ENCODE measurements around the gene CEACAM7.

CEACAM7 gene

DNA sequence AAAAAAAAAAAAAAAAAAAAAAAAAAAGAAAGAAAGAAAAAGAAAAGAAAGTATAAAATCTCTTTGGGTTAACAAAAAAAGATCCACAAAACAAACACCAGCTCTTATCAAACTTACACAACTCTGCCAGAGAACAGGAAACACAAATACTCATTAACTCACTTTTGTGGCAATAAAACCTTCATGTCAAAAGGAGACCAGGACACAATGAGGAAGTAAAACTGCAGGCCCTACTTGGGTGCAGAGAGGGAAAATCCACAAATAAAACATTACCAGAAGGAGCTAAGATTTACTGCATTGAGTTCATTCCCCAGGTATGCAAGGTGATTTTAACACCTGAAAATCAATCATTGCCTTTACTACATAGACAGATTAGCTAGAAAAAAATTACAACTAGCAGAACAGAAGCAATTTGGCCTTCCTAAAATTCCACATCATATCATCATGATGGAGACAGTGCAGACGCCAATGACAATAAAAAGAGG is 10.7 kb upstream of the CEACAM7 start:
- Histone ChIP-seq H3K79me2 (no peaks in the 10 kb centered on the region), H3K9me3 (ENCODE audit: control insufficient read depth, low read length) (no peaks in the 10 kb centered on the region), H3K9ac (no peak overlapping the region), H3K36me3 (ENCODE audit: control insufficient read depth, insufficient read depth, low read length) (no peaks in the 10 kb centered on the region), H2AFZ (no peak overlapping the region), H3K4me1 (no peaks in the 10 kb centered on the region), H3K27ac (no peak overlapping the region), H3K4me2 (ENCODE audit: low read length) (no peak overlapping the region), H3K4me3 (ENCODE audit: low read depth, low read length) (no peak overlapping the region), H3K27me3 (ENCODE audit: control insufficient read depth, insufficient read depth, low read length) (no peaks in the 10 kb centered on the region)
- TF ChIP-seq, protein P1, sequence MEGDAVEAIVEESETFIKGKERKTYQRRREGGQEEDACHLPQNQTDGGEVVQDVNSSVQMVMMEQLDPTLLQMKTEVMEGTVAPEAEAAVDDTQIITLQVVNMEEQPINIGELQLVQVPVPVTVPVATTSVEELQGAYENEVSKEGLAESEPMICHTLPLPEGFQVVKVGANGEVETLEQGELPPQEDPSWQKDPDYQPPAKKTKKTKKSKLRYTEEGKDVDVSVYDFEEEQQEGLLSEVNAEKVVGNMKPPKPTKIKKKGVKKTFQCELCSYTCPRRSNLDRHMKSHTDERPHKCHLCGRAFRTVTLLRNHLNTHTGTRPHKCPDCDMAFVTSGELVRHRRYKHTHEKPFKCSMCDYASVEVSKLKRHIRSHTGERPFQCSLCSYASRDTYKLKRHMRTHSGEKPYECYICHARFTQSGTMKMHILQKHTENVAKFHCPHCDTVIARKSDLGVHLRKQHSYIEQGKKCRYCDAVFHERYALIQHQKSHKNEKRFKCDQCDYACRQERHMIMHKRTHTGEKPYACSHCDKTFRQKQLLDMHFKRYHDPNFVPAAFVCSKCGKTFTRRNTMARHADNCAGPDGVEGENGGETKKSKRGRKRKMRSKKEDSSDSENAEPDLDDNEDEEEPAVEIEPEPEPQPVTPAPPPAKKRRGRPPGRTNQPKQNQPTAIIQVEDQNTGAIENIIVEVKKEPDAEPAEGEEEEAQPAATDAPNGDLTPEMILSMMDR (IDR thresholded peaks at IDR 0.05) = no peak

DNA sequence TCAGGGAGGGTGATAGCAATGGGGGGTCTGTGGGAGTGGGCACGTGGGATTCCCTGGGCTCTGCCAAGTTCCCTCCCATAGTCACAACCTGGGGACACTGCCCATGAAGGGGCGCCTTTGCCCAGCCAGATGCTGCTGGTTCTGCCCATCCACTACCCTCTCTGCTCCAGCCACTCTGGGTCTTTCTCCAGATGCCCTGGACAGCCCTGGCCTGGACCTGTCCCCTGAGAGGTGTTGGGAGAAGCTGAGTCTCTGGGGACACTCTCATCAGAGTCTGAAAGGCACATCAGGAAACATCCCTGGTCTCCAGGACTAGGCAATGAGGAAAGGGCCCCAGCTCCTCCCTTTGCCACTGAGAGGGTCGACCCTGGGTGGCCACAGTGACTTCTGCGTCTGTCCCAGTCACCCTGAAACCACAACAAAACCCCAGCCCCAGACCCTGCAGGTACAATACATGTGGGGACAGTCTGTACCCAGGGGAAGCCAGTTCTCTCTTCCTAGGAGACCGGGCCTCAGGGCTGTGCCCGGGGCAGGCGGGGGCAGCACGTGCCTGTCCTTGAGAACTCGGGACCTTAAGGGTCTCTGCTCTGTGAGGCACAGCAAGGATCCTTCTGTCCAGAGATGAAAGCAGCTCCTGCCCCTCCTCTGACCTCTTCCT is 9.3 kb upstream of the CEACAM7 start:
- no peaks in the 10 kb centered on the region for H3K4me1 ChIP-seq
- H3K9ac ChIP-seq = no peak overlapping the region
- H3K9me3 ChIP-seq (ENCODE audit: control insufficient read depth, low read length) = no peaks in the 10 kb centered on the region
- no peak overlapping the region for H2AFZ ChIP-seq
- H3K79me2 ChIP-seq = no peaks in the 10 kb centered on the region
- no peaks in the 10 kb centered on the region for H3K27me3 ChIP-seq (ENCODE audit: control insufficient read depth, insufficient read depth, low read length)
- no peak overlapping the region for H3K4me2 ChIP-seq (ENCODE audit: low read length)
- TF ChIP-seq, protein P1 (IDR thresholded peaks at IDR 0.05) = no peak
- H3K4me3 ChIP-seq (ENCODE audit: low read depth, low read length) = no peak overlapping the region
- H3K36me3 ChIP-seq (ENCODE audit: control insufficient read depth, insufficient read depth, low read length) = no peaks in the 10 kb centered on the region
- no peak overlapping the region for H3K27ac ChIP-seq

DNA sequence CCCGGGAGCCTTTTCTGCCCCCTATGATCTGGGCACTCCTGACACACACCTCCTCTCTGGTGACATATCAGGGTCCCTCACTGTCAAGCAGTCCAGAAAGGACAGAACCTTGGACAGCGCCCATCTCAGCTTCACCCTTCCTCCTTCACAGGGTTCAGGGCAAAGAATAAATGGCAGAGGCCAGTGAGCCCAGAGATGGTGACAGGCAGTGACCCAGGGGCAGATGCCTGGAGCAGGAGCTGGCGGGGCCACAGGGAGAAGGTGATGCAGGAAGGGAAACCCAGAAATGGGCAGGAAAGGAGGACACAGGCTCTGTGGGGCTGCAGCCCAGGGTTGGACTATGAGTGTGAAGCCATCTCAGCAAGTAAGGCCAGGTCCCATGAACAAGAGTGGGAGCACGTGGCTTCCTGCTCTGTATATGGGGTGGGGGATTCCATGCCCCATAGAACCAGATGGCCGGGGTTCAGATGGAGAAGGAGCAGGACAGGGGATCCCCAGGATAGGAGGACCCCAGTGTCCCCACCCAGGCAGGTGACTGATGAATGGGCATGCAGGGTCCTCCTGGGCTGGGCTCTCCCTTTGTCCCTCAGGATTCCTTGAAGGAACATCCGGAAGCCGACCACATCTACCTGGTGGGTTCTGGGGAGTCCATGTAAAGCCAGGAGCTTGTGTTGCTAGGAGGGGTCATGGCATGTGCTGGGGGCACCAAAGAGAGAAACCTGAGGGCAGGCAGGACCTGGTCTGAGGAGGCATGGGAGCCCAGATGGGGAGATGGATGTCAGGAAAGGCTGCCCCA is 8.5 kb upstream of the CEACAM7 start:
- Histone ChIP-seq H3K27me3 (ENCODE audit: control insufficient read depth, insufficient read depth, low read length) (no peaks in the 10 kb centered on the region), H3K36me3 (ENCODE audit: control insufficient read depth, insufficient read depth, low read length) (no peaks in the 10 kb centered on the region), H3K9me3 (ENCODE audit: control insufficient read depth, low read length) (no peaks in the 10 kb centered on the region), H3K79me2 (no peaks in the 10 kb centered on the region), H3K4me1 (no peaks in the 10 kb centered on the region), H3K4me2 (ENCODE audit: low read length) (no peak overlapping the region), H2AFZ (no peak overlapping the region), H3K4me3 (ENCODE audit: low read depth, low read length) (no peak overlapping the region), H3K9ac (no peak overlapping the region), H3K27ac (no peak overlapping the region)
- TF ChIP-seq, protein P1 (IDR thresholded peaks at IDR 0.05) = no peak

DNA sequence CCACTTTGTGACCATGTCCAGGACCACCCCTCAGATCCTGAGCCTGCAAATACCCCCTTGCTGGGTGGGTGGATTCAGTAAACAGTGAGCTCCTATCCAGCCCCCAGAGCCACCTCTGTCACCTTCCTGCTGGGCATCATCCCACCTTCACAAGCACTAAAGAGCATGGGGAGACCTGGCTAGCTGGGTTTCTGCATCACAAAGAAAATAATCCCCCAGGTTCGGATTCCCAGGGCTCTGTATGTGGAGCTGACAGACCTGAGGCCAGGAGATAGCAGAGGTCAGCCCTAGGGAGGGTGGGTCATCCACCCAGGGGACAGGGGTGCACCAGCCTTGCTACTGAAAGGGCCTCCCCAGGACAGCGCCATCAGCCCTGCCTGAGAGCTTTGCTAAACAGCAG is 7.7 kb upstream of the CEACAM7 start:
- Histone ChIP-seq H3K4me1 (no peaks in the 10 kb centered on the region), H3K36me3 (ENCODE audit: control insufficient read depth, insufficient read depth, low read length) (no peaks in the 10 kb centered on the region), H2AFZ (no peak overlapping the region), H3K4me2 (ENCODE audit: low read length) (no peak overlapping the region), H3K79me2 (no peaks in the 10 kb centered on the region), H3K27me3 (ENCODE audit: control insufficient read depth, insufficient read depth, low read length) (no peaks in the 10 kb centered on the region), H3K9me3 (ENCODE audit: control insufficient read depth, low read length) (no peaks in the 10 kb centered on the region), H3K27ac (no peak overlapping the region), H3K4me3 (ENCODE audit: low read depth, low read length) (no peak overlapping the region), H3K9ac (no peak overlapping the region)
- TF ChIP-seq, protein P1 (IDR thresholded peaks at IDR 0.05) = no peak

Data from parathyroid adenoma (tissue), 2 donors.